ENCODE measurements around the gene EXOC6B.

The EXOC6B gene

DNA sequence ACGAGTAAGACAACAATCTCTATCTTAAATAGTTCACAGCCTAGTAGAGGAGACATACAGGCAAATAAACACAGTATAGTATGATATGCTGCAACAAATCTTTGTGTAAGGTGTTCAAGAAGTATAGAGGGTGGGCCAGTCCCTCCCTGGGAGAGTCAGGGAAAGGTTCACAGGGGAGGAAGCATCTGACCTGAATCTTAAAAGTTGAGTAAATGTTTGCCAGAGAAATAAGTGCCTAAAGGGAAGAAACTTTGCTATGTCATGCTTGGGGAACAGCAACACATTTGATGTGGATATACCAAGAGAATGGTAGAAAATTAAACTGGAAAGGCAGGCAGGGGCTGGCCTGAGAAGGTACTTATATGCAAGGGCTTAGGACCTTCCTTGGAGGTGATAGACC is 552.4 kb downstream of the EXOC6B start:
- DNase-seq (ENCODE audit: low read depth): no peak

DNA sequence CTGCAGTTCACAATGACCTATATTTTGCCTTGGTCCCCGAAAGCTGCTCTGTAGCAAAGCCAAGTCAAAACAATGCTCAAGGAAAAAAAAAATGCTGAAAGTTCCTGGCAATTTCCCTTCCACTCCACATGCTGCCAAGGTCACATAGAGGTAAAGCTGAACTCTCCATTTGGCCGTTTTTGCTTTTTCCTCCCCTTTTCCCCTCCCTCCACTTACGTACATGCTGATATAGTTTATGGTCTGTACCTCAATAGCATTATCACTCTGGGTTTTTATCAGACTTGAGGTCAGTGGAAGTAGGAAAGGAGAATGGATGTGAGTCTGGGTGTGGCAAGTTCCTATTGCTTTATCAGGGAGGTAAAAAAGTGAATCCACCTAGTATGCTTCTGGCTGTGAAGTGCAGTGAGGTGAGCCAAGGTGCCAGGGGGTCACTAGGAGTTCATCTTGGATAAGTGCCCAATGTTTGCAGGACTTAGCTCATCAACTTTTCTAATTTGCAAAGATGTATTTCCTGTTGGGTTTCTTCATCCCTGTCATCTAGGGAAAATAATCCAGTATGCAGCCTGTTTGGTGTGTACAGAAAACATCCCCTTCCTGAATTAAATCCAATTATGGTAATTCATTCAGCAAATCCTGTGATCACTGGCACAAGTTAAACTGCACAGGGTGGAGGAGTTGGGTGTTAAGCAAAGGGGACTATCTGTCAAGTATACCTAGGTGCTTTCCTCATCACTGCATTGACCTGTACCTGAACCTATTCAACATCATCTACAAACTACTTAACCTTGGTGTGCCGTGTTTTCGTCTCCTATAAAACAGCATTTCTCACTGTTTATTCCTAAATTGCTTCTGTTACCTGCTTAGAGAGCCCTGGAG is 553.8 kb downstream of the EXOC6B start:
- DNase-seq (ENCODE audit: low read depth): no peak

DNA sequence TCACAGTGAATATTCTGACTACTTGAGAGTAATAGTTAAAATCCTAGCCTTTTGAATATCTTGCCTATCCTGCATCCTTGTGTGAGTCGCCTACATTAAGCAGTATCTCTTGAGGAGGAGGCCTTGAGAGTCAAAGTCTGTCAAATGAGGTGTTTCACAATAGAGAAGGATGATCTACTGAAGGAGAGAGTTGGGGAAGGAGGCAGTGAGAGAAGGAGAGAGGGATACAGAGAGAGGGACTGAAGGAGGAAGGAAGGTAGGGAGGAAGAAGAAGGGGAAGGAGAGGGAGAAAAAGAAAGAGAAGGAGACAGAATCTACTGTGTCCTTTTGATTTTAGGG is 554.6 kb downstream of the EXOC6B start:
- no peak for DNase-seq (ENCODE audit: low read depth)

- DNase-seq (ENCODE audit: low read depth): no peak
Observed at GRCh38 chr2:72270556-72271275, 555.1 kb downstream of the EXOC6B start.

DNA sequence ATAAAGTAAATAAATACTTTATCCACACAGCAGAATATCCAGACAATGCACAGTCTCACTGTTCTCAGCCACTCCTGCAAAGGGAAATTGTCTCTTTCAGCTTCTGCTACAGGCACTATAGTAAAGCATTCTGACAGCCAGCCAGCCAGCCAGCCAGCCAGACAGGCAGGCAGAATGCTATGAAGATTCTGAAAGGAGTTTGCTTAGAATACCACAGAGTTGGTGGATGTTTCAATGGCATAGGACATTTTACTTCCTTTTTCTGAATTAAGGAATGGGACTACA is 562.1 kb downstream of the EXOC6B start:
- DNase-seq (ENCODE audit: low read depth): no peak

DNA sequence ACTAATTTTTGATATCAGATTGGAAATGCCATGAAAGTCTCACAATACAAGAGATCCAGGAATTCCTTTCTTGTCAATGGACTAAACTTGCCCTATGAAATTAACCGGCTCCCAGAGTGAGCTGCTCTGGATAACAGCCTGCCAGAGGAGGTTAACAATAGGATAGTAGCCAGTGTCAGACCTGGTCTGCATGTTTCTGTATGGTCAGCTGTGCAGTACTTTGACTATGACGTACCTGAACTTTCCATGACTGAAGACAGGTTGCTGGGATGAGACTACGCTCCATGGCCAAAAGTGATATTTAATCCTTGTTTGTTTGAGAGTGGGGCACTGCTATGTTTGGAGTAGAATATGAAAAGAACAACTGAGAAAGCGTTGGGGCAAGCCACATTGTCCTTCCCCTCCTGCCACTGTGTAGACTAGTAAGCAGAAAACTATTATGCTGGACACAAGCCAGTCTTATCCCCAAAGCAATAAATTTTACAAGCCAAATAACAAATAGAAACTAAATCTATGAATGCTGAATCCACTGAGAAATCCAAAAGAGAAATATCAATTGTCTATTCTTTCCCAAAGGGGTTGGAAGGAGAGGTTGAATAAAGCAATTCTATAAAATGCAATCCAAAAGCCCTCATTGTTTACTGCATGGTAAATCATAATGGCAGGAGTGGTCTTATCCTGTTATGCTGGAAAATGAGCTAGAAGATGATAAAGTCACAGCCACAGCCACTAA is 562.6 kb downstream of the EXOC6B start:
- DNase-seq (ENCODE audit: low read depth): no peak

DNA sequence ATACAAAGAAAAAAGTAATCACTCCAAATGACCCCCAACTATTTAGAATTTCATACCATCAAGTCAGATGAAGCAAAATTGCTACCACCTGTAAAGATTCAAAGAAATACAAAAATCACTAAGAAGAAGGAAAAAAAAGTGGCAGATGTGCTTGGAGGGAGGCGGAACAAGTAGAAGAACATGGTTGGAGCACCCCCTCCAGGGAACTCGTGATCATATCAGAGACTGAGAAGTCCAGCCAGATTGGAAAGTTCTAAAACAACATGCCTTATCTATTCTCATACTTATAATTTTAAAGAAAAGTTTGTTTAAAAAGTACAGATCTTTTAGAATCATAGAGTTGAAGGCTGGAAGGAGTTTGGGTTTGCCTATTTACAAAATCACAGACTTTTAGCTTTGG is 564.8 kb downstream of the EXOC6B start:
- no peak for DNase-seq (ENCODE audit: low read depth)

- DNase-seq (ENCODE audit: low read depth): no peak
Observed at GRCh38 chr2:72255540-72255939, 570.3 kb downstream of the EXOC6B start.

DNA sequence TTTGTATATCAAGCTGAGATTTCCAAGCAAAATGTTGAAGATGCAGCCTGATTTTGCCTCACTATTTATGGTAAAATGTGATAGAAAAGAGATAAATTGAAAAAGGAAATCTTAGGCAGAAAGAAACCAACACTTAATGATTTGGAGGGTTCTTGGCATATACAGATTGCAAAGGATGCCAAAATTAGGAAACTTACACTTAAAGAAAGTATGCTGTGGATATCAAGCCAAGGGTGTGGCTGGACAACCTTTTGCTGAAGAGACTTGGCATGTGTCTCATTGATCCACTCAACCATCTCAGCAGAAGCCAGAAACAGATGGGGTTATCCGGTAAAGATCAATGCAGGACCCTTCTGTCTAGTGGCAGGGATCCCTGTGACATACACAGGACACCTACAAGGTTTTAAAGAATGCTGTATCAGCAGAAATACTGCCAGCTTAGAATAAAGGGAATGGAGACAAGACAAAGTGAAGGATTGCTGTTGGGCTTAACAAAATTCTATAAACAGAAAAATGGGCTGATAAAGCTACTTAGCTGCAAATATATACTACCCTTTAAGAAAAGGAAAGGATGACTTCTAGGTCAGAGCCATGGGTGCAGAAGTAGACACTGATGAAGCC is 570.9 kb downstream of the EXOC6B start:
- DNase-seq (ENCODE audit: low read depth): no peak

- no peak for DNase-seq (ENCODE audit: low read depth)
Observed at GRCh38 chr2:72238311-72238710, 587.5 kb downstream of the EXOC6B start.

DNA sequence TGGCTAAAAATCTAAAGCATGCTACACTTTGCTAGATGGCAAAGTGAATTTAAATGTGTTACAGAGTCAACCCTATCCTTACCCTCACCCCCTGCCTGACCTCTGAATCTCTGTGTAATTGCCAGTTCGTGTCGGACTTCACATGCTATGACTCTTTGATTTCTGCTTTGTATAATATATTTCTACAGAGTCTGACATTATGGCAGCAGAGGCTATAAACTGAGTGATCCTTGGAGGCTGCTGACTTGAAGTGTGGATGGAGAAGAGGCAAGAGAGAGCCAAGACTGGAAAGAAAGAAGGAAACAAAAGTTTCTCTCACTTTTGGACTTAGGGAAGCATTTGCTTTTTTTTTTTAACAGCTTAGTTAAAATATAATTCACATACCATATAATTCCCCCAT is 588.3 kb downstream of the EXOC6B start:
- DNase-seq (ENCODE audit: low read depth): no peak

GRCh38 chr2:72236445-72237067 is 589.3 kb downstream of the EXOC6B start:
- no peak for DNase-seq (ENCODE audit: low read depth)

DNA sequence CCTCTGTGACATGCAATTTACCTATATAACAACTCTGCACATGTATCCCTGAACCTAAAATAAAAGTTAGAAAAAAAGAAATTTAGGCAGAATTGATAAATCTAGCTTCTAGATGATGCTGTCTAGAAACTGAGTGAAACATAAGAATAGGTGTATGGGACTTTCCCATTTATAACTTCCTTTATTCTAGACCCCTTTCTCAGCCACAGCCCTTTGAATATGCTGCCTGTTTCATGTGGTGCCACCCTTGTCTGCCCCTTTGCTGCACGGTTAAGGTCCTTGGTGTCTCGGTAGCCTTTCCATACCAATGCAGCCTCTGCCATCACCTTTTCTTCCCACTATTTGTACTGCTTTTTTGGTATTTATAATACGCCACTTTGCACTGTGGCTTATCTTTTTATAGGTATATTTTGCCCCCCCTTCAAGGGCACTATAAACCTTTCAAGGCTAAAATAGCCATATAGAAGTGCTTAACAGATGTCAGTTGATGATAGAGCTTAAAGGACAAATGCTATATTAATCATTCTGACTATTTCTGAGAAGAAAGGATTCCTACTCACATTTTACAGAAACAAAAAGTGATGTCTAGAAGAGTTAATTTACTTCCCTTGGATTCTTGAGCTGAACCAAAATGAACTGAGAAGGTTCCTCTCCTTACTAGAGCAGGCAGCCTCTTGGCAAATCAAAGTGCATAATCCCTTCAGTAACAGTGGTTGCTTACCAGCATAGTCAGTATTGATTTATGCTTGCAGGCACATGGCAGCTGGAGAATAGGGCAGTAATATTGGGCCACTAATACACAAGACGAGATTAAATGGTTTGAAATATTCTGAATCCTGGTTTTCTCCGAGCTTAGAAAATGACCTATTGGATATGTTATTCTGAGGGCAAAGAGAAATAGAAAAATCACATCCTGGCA is 590.1 kb downstream of the EXOC6B start:
- no peak for DNase-seq (ENCODE audit: low read depth)

GRCh38 chr2:72233211-72233610 is 592.6 kb downstream of the EXOC6B start:
- no peak for DNase-seq (ENCODE audit: low read depth)

GRCh38 chr2:72222829-72223564 is 602.8 kb downstream of the EXOC6B start:
- DNase-seq (ENCODE audit: low read depth): no peak

DNA sequence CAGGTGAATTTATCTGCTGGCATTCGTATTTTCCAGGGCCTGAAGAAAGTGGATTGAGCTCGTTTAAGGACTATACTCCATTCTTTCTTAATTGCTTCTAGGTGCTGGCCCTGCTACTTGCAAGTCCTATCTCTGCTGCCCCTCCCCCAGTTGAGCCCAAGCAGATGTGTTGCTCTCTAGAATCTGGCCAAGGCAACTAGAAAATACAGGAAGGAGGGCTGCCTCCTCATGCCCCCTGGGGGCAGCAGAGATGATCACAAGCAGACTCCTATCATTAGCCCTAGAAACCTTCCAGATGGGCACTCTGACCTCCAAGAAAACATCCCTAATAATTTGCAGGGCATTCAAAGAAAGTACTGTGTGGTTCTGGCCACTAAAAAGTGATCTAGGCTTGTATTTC is 605.7 kb downstream of the EXOC6B start:
- no peak for DNase-seq (ENCODE audit: low read depth)

DNA sequence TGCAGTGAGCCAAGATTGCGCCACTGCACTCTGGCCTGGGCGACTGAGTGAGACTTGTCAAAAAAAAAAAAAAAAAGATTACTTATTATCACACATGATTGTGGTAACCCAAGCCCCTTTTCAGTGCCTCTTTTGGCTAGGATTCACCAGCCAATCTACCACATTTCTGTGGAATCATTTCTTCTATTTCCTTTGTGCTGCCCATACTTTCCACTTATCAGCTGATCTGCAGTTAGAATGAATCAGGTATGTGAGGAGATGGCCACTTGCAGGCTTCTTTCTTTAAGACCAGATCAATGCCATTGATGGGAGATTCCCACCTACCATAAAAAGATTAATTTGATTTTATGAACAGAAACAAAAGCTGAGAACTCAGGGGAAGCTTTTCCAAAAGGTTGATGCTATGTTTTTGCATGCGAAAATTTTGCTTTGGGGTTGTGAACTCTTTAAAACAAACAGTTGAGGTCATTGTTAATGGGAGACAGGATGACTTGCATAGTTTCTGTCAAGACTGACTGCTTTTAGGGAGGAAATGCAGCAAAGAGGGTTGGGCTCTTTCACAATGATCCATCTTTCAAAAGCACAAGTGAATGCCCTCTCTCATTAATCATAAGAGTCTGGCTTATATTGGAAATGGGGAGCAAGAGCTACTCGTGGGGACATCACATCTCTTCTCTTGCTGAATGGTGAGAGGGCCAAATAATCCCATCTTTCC is 611.2 kb downstream of the EXOC6B start:
- no peak for DNase-seq (ENCODE audit: low read depth)

GRCh38 chr2:72212486-72212855 is 613.4 kb downstream of the EXOC6B start:
- no peak for DNase-seq (ENCODE audit: low read depth)

GRCh38 chr2:72211777-72212485 is 613.9 kb downstream of the EXOC6B start:
- DNase-seq (ENCODE audit: low read depth): no peak

Measured in activated T-cell treated with anti-CD3 and anti-CD28 coated beads for 1 hour (primary cell).